Muscle of back (tissue), 10 donors: Measurements from ENCODE around the gene GGT5. TPM values are rescaled to one million over a fixed set of nuclear protein-coding genes. Genes with fewer than 3 reads are reported as not detected.

Source experiments
- polyA plus RNA-seq, 10 donors: library from polyadenylated mRNA; unstranded; fragments of 120-200 nt; gene quantifications; one replicate each; pipeline ENCODE4 v1.2.1, GENCODE V29; 2013; ENCODE audit not compliant: insufficient read length in 10 of 10

GGT5 gene
- polyA plus RNA-seq, 10 donors = 8.1 to 17.8 (median 10.3) TPM

Other genes starting within 250 kb of the GGT5 start
- gene GSTT4, start 239.6 kb downstream of the GGT5 start, polyA plus RNA-seq = not detected
- gene CABIN1, start 233.8 kb downstream of the GGT5 start, polyA plus RNA-seq = 10 to 100 TPM; 20.7 to 39.5 (median 27.7) TPM
- 1 to 10 TPM in 2 of 10 donors, under 1 TPM in 8; 0.31 to 2.0 (median 0.66) TPM for gene SUSD2, start 63.6 kb downstream of the GGT5 start, polyA plus RNA-seq
- gene SPECC1L, start 25.7 kb upstream of the GGT5 start, polyA plus RNA-seq = 10 to 100 TPM; 24.9 to 32.4 (median 27.7) TPM
- 10 to 100 TPM in 4 of 10 donors, 1 to 10 TPM in 6; 7.1 to 13.1 (median 9.8) TPM for gene ADORA2A, start 182.5 kb upstream of the GGT5 start, polyA plus RNA-seq